ENCODE results near the gene AAGAB.

Gene AAGAB

DNA sequence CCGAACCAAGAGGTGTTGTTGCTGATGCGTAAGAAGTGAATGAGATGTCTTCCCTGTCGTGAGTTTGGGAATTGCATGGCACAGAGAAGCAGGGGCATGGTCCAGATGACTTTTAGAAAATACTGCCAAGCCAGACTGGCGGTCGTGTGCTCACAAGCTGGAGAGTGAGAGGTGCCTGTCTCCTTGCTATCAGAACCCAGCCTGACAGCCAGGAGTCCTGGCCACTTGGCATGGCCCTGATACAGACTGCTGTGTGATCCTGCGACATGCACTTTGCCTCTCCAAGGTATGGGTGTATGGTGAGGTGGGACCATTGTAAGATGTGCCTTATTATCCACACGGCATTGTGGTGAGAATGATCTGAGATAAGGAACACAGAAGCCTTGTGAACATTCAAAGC is 96.1 kb downstream of the AAGAB start:
- Histone ChIP-seq H3K27ac (ENCODE audit: low read length) (no peak overlapping the region), H3K27me3 (ENCODE audit: low read depth, low read length) (no peaks in the 10 kb centered on the region), H3K4me1 (ENCODE audit: low read length) (no peaks in the 10 kb centered on the region), H2AFZ (ENCODE audit: low read depth, low read length) (no peak overlapping the region), H3K4me3 (ENCODE audit: low read length) (no peak overlapping the region), H3K79me2 (ENCODE audit: low read length) (no peaks in the 10 kb centered on the region), H3K36me3 (replicated peaks; ENCODE audit: low read depth, low read length) (no peaks in the 10 kb centered on the region), H3K9ac (ENCODE audit: low read length) (no peak overlapping the region), H3K9me3 (ENCODE audit: insufficient read depth, low read length) (no peaks in the 10 kb centered on the region), H3K4me2 (ENCODE audit: low read length) (no peak overlapping the region), H4K20me1 (ENCODE audit: insufficient read depth, low read length) (no peaks in the 10 kb centered on the region)
- no peak for TF ChIP-seq EZH2phosphoT487 (IDR thresholded peaks at IDR 0.05; ENCODE audit: low read depth)
- TF ChIP-seq, protein P1, sequence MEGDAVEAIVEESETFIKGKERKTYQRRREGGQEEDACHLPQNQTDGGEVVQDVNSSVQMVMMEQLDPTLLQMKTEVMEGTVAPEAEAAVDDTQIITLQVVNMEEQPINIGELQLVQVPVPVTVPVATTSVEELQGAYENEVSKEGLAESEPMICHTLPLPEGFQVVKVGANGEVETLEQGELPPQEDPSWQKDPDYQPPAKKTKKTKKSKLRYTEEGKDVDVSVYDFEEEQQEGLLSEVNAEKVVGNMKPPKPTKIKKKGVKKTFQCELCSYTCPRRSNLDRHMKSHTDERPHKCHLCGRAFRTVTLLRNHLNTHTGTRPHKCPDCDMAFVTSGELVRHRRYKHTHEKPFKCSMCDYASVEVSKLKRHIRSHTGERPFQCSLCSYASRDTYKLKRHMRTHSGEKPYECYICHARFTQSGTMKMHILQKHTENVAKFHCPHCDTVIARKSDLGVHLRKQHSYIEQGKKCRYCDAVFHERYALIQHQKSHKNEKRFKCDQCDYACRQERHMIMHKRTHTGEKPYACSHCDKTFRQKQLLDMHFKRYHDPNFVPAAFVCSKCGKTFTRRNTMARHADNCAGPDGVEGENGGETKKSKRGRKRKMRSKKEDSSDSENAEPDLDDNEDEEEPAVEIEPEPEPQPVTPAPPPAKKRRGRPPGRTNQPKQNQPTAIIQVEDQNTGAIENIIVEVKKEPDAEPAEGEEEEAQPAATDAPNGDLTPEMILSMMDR (IDR thresholded peaks at IDR 0.05; ENCODE audit: low read depth, low read length): no peak

DNA sequence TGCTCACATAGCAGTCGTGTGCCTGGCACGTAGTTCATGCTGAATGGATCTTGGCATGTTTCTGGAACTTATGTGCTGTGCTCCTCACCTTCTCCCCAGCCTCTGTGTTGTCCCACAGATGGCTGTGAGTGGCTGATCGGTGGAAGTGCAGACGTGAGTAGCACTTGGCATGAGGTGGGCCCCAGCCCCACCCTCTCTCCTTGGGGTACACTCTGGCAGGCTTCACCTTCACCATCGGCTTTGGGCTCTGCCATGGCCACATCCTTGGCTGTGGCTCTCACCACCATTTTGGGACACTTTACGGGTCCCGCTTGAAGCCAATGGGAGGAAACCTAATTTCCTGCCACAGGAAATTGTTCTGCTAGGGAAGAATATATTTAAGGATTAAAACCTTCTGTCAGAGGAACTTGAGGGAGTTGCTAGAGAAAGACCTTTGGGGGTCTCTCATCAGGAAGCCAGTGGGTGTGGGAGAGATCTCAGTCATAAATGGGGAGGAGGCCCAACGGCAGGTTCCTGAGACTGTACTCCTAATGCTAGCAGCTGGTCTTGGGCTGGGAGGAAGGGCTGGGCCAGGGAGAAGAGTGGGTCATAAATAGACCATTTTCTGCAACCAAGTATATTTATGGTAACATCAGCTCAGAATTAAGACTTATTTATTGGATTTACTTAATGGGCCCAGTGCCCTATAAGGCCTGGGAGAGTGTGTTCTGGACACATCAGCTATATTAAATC is 96.8 kb downstream of the AAGAB start:
- H3K27me3 ChIP-seq (ENCODE audit: low read depth, low read length): no peaks in the 10 kb centered on the region
- H3K9ac ChIP-seq (ENCODE audit: low read length): no peak overlapping the region
- H3K9me3 ChIP-seq (ENCODE audit: insufficient read depth, low read length): no peaks in the 10 kb centered on the region
- H3K36me3 ChIP-seq (replicated peaks; ENCODE audit: low read depth, low read length): no peaks in the 10 kb centered on the region
- H3K4me3 ChIP-seq (ENCODE audit: low read length): no peak overlapping the region
- no peaks in the 10 kb centered on the region for H3K79me2 ChIP-seq (ENCODE audit: low read length)
- peaks cover 5% of the 10 kb centered on the region for H3K4me1 ChIP-seq (ENCODE audit: low read length)
- H3K4me2 ChIP-seq (ENCODE audit: low read length): no peak overlapping the region
- no peaks in the 10 kb centered on the region for H4K20me1 ChIP-seq (ENCODE audit: insufficient read depth, low read length)
- no peak for TF ChIP-seq EZH2phosphoT487 (IDR thresholded peaks at IDR 0.05; ENCODE audit: low read depth)
- TF ChIP-seq, protein P1 (IDR thresholded peaks at IDR 0.05; ENCODE audit: low read depth, low read length): no peak
- H2AFZ ChIP-seq (ENCODE audit: low read depth, low read length): no peak overlapping the region
- H3K27ac ChIP-seq (ENCODE audit: low read length): no peak overlapping the region

DNA sequence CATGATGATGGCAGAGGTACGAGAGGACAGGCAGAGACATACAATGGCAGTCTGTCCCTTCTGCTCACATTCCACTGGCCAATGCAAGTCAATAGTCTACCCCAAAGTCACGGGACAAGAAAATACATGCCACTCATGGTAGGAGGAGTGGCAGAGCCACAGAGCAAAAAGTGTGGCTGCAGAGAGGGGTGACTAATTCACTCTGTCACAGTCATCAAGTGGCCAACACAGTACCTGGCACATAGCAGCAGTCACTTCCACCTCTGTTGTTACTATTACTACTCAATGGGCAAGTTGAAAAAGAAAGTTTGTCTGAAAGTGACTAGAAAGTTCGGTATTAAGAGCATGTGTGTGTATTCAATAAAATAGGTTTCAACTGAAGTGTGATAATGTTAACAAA is 97.6 kb downstream of the AAGAB start:
- H3K79me2 ChIP-seq (ENCODE audit: low read length): no peaks in the 10 kb centered on the region
- H3K4me1 ChIP-seq (ENCODE audit: low read length): peaks cover 11% of the 10 kb centered on the region
- H3K4me2 ChIP-seq (ENCODE audit: low read length): no peak overlapping the region
- H4K20me1 ChIP-seq (ENCODE audit: insufficient read depth, low read length): no peaks in the 10 kb centered on the region
- H3K36me3 ChIP-seq (replicated peaks; ENCODE audit: low read depth, low read length): no peaks in the 10 kb centered on the region
- H3K4me3 ChIP-seq (ENCODE audit: low read length): no peak overlapping the region
- H3K27me3 ChIP-seq (ENCODE audit: low read depth, low read length): no peaks in the 10 kb centered on the region
- H2AFZ ChIP-seq (ENCODE audit: low read depth, low read length): no peak overlapping the region
- no peaks in the 10 kb centered on the region for H3K9me3 ChIP-seq (ENCODE audit: insufficient read depth, low read length)
- no peak overlapping the region for H3K27ac ChIP-seq (ENCODE audit: low read length)
- TF ChIP-seq EZH2phosphoT487 (IDR thresholded peaks at IDR 0.05; ENCODE audit: low read depth): no peak
- TF ChIP-seq, protein P1 (IDR thresholded peaks at IDR 0.05; ENCODE audit: low read depth, low read length): no peak
- no peak overlapping the region for H3K9ac ChIP-seq (ENCODE audit: low read length)

DNA sequence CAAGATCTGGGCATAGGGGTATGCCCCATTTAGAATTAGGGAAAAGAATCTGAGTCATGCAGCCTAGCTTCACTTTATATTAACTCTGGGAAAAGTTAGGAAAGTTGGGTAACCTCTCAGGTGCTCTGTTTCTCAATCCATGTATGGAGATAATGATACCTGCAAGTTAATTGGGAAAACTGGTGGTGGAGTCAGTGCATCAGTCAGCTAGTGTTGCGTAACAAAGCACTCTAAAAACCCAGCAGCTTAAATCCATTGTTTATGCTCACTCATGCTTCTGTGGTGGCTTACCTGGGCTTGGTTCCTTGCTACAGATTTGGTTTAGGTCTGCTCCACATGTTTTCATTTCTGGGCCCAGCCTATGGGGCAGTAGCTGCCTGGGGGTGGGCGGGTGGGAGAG is 98.0 kb downstream of the AAGAB start:
- Histone ChIP-seq H2AFZ (ENCODE audit: low read depth, low read length) (no peak overlapping the region), H3K36me3 (replicated peaks; ENCODE audit: low read depth, low read length) (no peaks in the 10 kb centered on the region), H3K27ac (ENCODE audit: low read length) (no peak overlapping the region), H3K9ac (ENCODE audit: low read length) (no peak overlapping the region), H3K79me2 (ENCODE audit: low read length) (no peaks in the 10 kb centered on the region), H3K27me3 (ENCODE audit: low read depth, low read length) (no peaks in the 10 kb centered on the region), H3K4me1 (ENCODE audit: low read length) (peaks cover 11% of the 10 kb centered on the region), H3K4me2 (ENCODE audit: low read length) (no peak overlapping the region), H4K20me1 (ENCODE audit: insufficient read depth, low read length) (no peaks in the 10 kb centered on the region), H3K4me3 (ENCODE audit: low read length) (no peak overlapping the region), H3K9me3 (ENCODE audit: insufficient read depth, low read length) (no peaks in the 10 kb centered on the region)
- TF ChIP-seq, protein P1 (IDR thresholded peaks at IDR 0.05; ENCODE audit: low read depth, low read length): no peak
- no peak for TF ChIP-seq EZH2phosphoT487 (IDR thresholded peaks at IDR 0.05; ENCODE audit: low read depth)
